Stimulated activated CD4-positive, alpha-beta T cell treated with anti-CD3 and anti-CD28 coated beads, Interleukin-15, amount 100 ng/mL, for 1 hour (primary cell): ENCODE data around the gene MACROD1.

Experiments used
- DNase-seq, 2 donors: peaks; one replicate each; pipeline ENCODE4 v3.0.0-alpha.2; 2020; ENCODE audit warnings: low read depth in 1 of 2, low spot score in 1 of 2

MACROD1 gene

DNA sequence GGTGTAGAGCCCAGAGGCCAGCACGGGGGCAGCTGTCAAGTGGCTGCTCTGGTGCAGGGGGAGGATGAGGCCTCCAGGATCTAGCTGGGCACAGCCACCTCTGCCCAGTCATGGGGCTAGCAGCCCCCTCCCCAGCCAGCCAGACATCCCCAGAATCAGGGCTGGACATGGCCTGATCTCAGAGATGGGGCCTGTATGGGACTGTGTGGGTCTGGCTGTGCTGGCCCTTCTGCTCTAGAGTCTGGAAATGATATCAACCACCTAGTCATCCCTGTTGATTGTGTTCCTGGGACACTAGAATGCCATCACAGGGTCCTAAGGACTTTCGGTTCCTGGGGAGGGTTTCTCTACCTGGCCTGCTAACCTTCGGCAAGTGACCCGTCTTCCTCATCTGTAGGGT lies 127.4 kb downstream of the MACROD1 start:
- no peak for DNase-seq

DNA sequence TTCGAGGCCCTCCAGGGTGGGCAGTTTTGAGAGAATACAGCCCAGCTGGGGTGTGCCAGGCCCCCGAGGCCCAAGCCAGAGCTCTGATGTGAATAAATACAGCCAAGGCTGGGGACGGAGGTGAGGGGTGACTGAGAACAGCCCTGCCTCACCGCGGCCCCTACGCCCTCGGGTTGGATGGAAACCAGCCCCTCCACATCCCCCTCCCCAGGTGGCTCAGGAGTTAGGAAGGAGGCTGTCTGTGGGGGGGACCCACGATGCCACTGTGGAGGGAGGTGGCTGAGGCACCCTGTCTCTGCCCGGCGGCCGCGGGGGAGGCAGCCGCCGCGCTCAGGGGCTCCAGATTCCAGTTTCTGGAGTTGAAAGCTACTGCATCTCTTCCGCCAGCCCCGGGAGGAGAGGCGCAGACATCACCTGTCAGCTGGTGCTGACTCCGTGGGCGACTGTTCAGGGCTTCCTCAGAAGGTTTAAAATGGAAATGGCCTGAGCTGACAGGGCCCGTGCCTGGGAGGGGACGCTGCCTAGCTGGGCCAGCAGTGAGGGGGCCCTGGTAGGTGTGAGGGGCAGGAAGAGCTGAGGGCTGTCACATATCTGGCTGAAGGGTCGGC lies 128.8 kb downstream of the MACROD1 start:
- DNase-seq = no peak

DNA sequence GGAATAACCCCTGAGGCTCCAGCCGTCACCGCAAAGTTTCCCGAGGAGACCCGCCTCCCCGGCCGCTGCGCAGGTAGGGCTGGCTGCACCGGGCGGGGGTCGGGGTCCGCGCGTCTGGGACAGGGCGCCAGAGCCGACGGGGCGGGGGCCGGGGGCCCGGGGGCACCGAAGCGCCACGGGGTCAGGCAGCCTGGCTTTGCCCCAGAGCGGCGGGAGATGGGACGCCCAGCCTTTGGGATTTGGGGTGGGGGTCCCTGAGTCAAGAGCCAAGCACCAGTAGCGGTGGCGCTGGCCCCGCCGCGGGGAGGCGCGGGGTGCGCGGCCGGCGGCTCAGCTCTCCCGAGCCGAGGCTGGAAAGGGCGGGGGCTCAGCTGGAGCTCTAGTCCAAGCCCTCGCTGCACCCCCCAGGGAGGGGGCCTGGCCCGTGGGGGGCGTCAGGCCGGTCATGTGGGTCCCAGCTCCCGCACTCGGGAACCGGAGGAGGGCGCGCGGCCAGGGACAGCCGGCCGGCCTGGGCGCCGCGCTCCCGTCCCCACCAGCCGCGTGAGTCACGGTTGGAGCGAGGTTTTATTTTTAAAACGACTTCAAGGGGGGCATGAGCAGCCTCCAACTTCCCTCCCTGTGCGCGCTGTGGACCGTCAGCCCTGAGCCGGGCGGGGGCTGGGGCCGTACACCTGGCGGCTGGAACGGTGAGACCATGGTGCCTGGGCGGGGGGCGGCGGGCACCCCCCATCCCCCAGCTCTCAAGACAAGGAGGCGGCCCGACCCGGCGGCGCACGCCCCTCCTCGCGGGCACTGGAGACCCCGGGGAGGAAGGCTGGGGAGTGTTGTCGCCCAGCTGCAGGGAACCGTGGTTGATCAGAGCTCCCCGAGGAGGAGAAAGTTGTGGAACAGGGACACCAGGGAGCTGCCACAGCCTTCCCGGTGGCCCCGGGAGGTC lies 129.6 kb downstream of the MACROD1 start:
- DNase-seq = no peak

DNA sequence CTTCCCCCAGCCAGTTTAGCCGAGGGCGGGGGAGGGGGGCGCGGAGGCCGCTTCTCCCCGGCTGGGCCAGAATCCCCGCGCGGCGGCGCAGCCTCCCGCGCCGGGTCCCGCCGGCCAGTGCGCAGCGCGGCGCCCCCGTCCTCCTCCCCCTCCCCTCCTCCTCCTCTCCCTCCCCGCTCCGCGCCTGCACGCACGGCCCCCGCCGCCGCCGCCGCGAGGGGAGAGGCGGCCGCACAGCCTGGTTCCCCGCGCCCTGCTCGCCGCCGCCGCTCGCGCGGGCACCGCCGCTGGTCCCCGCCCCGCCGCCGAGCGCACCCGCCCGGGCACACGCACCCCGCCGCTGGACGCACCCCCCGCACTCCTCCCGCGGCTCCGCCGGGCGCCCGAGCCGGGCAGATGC lies 130.3 kb downstream of the MACROD1 start, which contains the start of gene FLRT1:
TSS of gene FLRT1 (plus strand) at position 356 of the 400 bp plus-strand sequence. CDS start 80,337 bp downstream, outside the sequence.
- no peak for DNase-seq

DNA sequence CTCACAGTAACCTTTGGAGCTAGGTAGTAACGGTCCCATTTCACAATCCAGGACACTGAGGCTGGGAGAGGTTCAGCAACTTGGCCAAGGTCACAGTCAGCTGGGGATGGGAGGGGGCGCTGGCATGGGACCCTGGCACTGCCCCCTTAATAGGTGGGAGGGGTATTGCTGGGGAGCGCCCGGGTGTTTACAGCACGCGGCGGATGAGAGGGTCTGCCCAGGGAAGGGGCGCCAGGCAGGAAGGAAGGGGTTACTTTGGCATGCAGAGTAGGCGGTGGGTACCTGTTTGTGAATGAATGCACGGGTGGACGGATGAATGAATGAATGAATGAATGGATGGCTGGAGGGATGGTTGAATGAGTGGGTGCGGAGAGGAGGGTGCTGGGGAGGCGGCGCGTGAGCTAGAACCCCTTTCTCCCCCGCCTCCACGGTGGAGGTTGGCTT lies 130.8 kb downstream of the MACROD1 start:
- no peak for DNase-seq

DNA sequence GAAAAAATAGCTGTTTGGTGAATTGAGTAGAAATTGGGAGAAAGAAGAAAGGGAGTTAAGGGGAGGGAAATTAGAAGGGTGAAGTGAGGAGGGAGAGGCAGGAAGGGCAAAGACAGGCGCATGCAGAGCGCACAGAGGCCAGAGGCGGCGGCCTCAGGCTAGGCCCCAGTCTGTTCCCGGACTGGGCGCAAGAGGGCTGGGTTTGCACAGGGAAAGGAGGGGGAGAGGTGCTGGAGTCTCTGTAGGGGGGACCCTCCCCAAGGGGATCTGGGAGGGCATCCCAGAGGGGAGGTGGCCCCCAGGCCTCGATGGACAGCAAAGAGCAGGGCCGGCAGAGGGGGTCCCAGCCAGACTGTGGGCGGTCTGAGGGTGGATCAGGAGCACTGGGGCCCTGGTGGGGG lies 131.5 kb downstream of the MACROD1 start:
- no peak for DNase-seq

DNA sequence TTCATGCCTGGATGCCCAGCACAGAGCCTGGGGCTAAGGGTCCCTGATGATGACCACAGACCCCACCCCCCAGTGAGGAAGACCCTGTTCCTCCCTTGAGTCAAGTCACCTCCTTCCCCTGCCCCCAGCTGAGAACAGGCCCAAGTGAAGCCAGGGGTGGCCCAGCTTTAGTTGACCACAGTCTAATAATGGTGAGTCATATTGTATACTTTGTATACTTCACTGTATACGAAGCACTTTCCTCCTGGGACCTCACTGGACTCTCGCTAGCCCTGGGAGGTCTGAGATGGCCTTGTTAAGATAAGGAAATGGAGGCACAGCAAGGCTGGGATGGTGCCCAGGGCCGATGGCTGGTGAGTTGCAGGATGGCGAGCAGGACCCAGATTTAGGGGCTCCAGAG lies 133.9 kb downstream of the MACROD1 start:
- no peak for DNase-seq

DNA sequence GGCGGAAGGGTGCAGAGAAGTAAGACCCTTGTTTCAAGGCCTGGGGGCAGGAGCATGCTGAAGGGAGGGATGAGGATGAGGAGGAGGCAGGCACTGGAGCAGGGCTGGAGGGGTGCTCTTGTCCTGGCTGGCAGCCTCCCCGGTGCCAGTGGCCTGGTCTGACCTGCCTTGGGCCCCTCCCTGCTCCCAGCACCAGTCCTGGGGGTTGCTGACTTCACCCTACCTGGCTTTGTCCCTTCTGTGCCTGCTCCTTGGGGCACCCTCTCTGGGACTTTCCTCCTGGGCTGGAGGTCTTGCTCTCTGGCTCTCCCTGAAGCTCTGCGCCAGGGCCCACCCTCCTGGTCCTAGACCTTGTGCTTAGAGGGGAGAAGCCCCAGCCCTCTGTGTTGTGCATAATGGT lies 134.9 kb downstream of the MACROD1 start:
- DNase-seq = no peak

DNA sequence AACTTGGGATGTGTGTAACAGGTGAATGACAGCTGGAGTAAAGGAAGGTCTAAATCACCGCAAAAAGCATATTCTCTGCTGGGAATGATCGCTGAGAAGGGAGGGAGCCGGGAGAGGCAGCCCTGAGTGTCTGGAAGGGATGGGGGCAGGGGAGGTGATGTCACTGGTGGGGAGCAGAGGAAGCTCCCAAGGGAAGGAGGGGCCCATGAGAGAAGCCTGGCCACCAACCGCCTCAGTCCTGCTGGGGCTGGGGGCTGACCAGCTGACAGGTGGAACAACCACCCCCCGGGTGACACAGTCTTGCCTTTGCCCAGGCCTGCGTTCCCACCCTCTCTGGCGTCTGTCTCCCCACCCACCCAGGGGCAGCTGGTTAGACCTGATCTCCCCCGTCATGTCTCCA lies 136.1 kb downstream of the MACROD1 start:
- DNase-seq = no peak

DNA sequence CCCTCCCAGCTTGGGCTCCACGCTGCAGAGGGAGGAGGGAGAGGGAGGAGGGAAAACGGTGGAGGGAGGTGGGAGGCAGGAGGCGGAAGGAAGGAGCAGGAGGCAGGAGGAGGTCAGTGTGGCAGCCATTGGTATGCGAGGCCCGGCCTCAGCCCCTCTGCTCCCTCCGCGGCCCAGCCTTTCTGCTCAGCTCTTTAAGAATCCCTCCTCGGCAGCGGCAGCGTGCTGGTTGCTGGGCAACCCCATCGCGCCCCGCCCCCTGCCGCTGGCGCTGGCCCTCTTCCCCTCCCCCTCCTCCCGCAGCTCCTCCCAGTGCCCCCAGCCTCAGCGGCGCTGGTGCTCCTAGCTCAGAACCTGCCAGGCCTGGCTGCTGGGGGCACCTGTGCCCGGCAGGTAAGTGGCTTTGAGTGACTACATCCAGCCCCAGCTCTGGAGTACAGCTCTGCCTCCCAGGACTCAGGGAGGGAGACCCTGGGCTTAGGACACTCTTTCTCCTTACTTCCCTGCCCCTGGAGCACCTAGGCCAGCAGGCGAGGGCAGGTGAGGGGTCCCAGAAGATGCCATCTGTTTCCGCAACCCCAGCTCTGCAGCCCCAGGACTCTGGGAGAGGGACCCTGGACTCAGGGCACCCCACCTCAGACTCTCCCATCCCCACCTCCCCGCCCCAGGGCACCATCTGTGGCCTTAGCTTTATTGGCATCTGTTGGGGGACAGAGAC lies 137.4 kb downstream of the MACROD1 start:
- DNase-seq = no peak

DNA sequence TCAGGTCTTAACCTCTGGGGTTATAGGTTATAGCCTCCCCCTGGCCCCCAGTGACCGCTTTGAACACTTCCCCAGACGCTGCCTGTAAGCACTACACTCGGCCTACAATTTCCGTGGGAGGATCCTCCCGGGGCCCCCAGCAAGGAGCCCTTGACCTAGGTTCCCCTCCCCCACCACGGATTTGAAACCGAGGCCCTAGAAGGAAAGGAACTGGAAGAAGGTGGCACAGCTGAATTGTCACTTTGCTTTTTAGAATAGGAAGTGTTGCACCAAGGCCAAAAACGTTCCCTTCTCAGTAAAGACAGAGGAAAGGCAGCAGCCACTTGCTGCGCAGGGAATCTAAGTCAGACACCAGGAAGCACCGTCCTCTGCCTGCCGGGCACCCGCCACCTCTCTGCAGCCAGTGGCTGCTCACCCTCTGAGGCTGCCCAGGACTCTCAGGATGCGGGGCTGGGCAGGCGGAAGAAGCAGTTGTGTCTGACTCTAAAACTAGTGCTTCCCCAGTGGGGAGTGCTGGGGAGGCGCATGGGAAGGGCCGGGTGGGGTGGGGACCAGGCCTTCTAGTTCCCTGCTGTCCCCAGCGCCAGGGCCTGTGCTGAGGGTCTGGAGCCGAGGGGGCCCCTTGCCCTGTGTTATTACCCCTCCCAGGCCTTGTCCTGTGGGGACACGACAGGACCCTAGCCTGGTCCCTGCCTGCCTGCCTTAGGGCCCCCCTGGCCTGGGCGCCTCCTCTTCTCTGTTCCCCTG lies 138.1 kb downstream of the MACROD1 start:
- no peak for DNase-seq

DNA sequence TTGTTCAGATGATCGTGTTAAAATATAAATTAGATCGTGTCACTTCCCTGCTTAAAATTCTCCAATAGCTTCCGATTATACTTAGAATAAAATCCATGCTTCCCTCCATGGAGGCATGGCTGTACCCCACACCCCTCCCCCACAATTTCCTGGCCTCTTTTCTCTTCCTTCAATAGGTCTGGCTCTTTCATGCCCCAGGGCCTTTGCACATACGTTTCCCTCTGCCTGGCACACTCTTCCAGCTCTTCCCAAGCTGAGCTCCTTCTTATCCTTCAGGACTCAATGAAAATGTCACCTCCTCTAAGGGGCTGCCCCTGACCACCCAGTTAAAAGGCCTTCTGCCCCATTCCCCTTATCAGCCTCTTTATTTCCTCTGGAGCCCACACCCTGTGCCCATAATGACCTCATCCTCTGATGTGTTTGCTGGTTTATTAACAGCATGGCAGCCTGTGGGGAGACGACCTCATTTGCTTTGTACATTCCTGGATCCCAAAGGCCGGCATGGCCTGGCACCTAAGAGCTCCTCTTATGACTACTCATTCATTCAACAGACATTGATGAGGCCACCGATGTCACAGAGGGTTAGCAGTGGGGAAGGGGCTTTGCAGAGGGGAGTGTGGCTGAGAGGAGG lies 139.2 kb downstream of the MACROD1 start:
- DNase-seq = no peak

DNA sequence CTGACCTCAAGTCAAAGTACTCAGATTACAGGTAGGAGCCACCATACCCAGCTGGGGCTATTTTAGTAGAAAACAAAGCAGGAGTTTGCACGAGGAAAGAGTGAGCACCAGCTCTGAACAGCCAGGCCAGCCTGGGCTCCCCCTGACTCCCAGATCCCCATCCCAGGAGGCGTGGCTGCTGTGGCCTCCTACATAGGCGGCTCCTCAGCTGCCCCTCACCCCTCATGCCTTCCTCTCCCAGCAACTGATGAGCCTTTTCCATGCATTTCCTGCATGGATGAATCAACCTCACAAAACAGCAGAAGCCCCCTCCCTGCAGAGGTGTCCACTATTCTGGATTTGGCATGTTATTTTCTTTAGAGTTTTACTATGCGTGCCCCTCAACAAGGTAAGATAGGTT lies 140.7 kb downstream of the MACROD1 start:
- no peak for DNase-seq

DNA sequence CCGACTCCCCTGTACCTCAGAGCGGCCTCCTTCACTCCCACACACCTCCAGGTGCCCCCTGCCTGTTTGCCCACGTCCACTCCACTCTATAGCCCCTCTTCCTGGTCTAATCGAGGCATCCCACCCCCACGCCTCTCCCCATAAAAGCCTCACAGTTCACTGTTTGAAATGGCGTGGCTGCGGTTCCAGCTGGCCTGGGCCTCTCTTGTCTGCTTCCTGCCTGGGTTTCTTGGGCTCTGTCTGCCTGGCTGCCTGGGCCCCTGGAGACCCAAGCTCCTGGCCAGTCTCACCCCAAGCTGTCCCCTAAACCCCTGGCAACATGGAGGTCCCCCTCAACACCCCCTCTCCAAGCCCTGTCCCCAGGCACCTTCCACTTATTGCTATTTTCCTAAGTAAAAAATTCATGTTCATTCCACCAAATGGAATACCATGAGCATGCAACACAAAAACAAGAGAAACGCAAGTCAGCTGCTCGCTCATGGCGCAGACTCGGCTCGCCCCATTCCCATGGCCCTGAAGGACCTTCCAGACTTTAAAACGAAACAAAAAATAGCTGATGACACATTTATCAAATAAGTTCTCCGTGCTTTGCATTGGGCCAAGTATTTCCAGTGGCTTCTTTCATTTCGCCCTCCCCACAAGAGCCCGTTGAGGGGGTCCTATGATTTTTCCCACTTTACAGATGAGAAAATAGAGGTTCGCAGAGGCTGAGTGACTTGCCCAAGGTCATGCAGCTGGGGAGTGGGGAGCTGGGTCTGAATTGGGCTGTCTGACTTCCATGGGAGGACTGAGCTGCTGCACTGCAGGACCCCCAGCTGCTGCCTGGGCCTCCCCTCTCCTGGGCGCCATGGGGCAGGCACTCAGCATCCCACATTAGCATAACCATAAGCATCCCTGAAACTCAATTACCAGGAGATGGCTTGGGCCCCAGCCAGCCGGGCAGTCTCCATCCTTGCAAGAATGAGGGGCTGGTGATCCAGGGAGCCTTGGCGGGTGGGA lies 141.9 kb downstream of the MACROD1 start:
- no peak for DNase-seq

DNA sequence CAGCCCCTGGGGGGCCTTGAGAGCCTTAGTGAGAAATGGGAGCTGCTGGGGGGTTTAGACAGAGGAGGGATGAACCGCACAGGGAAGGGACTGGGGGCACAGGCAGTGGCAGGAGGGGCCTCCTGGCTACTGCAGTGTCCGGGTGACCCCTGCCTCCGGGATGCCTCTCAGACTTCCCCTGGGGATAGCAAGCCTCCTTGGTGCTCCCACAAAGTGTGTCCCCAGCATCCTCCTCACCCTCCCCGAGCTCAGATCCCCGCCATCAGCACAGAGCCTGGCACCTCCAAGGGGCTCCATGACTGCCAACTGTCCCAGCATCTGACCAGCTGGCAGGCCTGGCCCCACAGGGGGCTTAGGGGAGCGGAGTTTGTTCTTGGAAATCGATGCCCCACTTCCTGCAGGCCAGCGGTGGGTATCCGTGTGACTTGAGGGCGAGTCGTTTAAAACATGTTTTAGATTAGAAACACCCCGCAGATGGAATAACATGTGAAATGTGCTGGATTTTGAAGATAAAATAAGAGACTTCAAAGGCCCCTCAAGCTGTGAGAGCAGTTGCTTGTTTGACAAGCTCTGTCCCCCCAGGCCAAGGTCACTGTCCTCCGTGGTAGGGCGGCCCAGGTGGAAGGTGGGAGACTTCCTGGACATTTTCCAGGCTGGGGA lies 143.7 kb downstream of the MACROD1 start:
- DNase-seq = no peak

DNA sequence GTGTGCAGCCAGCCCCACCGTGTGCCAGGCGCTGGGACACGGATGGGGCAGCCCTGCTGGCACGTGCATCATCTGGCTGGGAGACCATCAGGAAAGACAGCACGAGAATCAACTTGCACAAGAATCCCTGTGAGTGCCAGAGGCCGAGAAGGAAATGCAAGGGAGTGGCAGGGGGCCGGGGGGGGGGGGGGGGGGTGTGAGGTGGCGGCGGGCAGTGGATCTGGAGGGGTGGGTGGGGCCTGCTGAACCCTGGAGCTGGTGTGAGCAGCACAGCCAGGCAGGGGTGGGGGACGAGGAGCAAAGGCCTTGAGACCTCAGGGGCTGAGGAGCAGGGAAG lies 144.2 kb downstream of the MACROD1 start:
- DNase-seq = no peak

DNA sequence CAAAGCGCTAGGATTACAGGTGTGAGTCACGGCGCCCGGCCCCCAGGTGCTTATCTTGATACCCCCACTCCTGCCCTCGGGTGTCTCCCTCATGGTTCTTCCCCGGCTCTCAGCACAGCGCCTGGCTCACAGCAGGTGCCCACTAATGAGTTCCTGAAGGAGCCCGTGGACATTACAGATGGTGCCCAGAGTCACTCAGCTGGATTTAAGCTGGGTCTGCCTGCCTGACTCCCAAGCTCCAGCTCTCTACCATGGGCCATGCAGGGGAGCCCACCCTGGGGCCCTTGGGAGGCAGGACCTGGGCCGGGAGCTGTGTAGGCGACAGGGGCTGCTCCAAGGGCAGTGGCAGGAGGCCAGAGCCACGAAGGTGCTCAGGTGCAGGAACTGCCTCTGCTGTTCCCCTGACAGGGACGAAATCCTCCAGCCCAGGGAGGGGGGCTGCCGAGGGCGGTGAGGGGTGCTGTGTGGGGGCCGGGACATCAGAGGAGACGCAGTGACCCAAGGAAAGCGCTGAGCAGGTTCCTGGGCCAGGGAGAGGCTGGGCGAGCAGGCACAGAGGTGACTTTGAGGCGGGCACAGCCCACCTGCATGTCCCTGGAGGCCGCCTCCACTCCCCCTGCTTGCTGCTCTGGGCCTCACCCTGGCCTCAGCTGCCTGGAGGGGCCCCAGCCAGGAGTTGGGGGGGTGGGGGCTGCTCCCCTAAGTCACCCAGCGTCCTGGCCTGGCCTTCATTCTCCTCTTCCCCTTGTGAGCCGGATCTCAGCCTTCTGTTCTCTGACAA lies 144.7 kb downstream of the MACROD1 start:
- DNase-seq = no peak
